GM13976 (cell line): Measurements from ENCODE around the gene CLIP3.
A peak's percentile ranks its signal among the peaks of the same experiment; 100 is the strongest.

Experiments used
- DNase-seq: peaks from one replicate; pipeline ENCODE4 v3.0.0; 2012; ENCODE audit warnings: low spot score
- in situ Hi-C: fragments of 300-500 bp; cut with MboI; formaldehyde crosslinking; loops from one replicate; pipeline ENCODE4 v1.12.0; 2022; ENCODE audit warnings: low sequenced_read_pairs, mixed read lengths, inconsistent platforms; ENCODE audit not compliant: unreplicated experiment
- TF ChIP-seq, protein P1 (sequence below): IDR thresholded peaks from 2 replicates; pipeline ENCODE4 v1.5.1; 2012; ENCODE audit warnings: borderline replicate concordance, mild to moderate bottlenecking; ENCODE audit not compliant: insufficient read depth; ENCODE audit errors: extremely low read depth, missing control alignments, control extremely low read depth

The CLIP3 gene

DNA sequence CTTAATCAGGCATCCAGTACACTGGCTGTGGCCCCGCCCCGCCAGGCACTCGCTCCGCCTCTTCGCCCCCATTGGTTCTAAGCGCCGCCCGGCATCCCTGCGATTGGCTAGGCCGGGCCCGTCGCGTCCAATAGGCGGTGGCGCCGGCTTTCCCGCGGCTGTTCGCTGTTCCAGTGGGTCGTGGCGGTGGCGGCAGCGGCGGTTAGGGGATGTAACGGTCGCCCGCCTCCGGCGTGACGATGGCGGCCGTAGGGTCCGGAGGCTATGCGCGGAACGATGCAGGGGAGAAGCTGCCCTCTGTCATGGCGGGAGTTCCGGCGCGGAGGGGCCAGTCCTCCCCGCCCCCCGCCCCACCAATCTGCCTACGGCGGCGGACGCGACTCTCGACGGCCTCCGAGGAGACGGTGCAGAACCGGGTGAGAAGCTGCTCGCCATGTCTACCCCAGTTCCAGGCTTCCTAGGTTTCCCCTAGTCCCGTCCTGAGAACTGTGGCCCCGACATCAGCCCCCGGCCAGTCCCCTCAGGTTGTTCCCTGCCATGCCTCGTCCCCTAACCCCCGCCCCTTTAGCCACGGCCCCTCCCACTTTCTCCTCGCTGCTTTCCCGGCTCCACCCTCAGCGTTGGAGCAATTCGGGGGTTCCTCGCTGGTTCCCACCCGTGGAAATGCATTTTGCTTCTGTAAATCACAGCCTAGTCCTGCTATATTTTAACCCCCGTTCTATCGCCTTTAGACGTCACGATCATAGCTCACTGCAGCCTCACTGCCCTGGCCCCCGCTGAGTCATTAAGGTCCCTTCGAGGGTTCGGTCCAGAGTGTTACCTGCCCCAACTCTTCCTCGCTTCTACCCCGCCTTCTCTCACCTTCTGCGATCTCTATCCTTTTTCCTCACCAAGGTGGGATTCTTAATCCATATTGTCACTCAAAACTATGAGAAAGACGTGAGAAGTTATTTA, 22.3 kb upstream of the CLIP3 start, which contains the start of gene WDR62:
TSS of gene WDR62 (plus strand) at position 165 of the 954 bp plus-strand sequence. CDS start at position 240, 75 bp downstream.
- TF ChIP-seq, protein P1, sequence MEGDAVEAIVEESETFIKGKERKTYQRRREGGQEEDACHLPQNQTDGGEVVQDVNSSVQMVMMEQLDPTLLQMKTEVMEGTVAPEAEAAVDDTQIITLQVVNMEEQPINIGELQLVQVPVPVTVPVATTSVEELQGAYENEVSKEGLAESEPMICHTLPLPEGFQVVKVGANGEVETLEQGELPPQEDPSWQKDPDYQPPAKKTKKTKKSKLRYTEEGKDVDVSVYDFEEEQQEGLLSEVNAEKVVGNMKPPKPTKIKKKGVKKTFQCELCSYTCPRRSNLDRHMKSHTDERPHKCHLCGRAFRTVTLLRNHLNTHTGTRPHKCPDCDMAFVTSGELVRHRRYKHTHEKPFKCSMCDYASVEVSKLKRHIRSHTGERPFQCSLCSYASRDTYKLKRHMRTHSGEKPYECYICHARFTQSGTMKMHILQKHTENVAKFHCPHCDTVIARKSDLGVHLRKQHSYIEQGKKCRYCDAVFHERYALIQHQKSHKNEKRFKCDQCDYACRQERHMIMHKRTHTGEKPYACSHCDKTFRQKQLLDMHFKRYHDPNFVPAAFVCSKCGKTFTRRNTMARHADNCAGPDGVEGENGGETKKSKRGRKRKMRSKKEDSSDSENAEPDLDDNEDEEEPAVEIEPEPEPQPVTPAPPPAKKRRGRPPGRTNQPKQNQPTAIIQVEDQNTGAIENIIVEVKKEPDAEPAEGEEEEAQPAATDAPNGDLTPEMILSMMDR = no peak
- peak; percentile 98 for DNase-seq
- in situ Hi-C loops = no loop called here

DNA sequence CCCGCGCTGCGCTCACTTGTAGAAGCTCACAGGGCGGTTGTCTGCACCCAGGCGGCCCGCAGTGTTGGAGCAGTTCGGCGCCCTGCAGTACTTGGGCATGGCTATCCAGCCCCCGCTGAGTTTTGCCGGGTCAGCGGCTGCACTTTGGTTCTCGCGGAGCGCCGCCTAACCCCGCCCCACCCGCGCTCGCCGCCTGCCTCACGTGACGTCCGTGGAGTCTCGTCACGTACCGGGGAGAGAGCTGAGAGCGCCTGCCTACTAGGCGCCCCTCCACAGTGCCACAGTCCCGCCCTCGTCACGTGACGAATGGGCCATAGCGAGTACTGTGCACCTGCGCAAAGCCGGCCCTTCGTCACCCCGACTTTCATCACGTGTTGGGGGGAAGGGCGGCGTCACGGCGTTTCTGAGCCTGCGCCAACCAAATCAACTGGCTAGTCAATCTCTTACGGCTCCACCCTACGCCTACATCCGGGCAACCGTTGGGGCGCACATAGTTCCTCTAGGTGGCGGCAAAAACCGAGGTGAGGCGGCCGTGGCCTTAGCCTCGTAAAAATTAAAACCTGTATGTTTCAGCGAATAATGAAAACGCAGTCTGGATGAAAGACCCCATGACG, 21.6 kb upstream of the CLIP3 start, which contains the start of gene THAP8:
TSS of gene THAP8 (minus strand) at position 167 of the 614 bp plus-strand sequence. CDS start at position 99, 68 bp downstream.
- DNase-seq = peak; percentile 99
- in situ Hi-C loops = no loop called here
- TF ChIP-seq, protein P1 = peak; percentile 24

DNA sequence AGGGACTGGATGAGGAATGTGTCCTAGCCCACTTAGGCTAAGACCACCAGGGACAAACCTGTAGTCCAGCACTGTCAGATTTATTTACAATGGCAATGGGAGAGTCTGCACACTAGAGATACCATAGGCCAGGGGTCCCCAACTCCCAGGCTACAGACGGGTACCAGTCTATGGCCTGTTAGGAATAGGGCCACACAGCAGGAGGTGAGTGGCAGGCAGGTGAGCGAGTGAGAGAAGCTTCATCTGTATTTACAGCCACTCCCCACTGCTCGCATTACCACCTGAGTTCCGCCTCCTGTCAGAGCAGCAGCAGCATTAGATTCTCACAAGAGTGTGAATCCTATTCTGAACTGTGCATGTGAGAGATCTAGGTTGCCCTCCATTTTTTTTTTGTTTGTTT, 19.0 kb upstream of the CLIP3 start:
- no peak for DNase-seq
- TF ChIP-seq, protein P1 = no peak
- in situ Hi-C loops = no loop called here

DNA sequence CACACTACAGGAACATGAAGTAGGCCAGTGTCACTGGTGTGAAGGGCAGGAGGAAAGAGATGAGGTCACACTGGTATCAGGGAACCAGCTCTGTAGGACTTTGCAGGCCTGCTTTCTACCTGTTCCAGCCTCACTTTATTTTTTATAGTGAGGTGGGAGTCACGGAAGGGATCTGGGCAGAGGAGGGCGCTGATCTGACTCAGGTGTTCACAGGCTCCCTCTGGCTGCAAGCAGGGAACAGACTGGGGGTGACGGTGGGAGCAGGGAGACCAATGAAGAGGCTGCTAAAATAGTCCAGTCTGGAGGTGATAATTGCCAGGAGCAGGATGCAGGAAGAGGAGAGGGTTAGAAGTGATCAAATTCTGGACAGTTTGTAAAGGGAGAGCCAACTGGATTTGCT, 18.6 kb upstream of the CLIP3 start:
- DNase-seq = no peak
- in situ Hi-C loops = no loop called here
- TF ChIP-seq, protein P1 = peak; percentile 26

DNA sequence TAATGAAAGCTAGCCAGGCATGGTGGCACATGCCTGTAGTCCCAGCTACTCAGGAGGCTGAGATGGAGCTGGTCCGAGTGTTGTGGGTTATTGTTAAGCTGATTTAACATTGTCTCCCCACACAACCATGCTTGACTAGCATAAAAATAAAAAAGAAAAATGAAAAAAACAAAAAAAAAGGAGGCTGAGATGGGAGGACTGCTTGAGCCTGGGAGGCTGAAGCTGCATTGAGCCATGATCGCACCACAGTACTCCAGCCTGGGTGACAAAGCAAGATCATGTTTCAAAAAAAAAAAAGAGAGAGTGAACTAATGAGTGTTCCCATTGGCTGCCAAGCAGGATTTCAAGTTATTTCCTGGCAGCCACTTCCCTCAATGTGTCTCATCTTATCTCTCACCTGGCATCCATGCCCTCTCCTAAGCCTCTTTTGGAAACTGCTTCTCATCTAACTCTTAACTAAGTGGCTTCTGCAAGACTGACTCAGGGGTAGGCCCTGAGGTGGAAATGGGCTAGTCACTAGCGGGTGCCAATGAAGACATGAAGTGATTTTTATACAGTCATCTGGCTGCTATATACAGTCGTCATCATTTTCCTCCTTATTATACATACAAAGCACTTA, 16.5 kb upstream of the CLIP3 start:
- TF ChIP-seq, protein P1 = no peak
- in situ Hi-C loops = no loop called here
- no peak for DNase-seq

DNA sequence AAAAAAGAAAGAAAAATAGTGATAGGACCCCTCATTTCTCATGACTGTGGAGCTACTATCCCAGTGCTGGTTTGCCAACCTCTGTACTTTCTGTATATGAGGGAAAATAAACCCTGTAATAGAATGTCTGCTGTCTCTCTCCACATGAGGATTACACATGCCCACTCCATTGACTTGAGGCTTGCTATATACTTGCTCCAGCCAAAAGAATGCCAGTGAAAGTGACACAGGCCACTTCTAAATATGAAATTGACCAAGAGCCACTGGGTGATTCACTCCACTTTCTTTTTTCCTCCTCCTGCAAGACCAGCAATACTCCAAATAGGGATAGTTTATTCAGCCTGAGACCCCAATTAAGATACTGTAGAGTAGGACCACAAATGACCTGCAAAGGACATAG, 15.2 kb upstream of the CLIP3 start:
- TF ChIP-seq, protein P1 = no peak
- DNase-seq = no peak
- in situ Hi-C loops = no loop called here
